ENCODE data around the gene SNRPD2. TPM values are rescaled to one million over a fixed set of nuclear protein-coding genes. Genes with fewer than 3 reads are reported as not detected.
A peak's percentile ranks its signal among the peaks of the same experiment; 100 is the strongest.

Gene SNRPD2
- total and polyA plus RNA-seq, 12 donors: 179 to 473 (median 323) TPM

DNA sequence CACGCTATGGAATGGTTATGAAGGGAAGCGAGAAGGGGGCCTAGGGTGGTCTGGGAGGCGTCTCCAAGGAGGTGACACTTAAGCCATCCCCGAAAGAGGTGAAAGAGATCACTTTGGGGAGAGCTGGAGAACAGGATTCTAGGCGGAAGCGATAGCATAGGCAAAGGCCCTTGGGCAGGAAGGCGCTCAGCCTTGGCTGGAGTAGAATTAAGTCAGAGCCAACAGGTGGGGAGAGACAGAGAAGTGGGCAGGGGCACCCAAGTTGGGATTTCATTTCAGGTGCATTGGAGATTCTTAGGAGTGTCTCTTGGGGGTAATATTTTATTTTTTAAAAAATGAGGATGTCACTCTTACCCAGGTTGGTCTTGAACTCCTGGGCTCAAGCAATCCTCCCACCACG, 9.6 kb downstream of the SNRPD2 start:
- 65 to 73% (median 70%) methylated on average over 8 of the region's 8 CpGs for WGBS, 4 donors
- Histone ChIP-seq H3K4me3 (peak overlapping the region in 1 of 4 donors; percentile 56), H3K4me1 (replicated peaks in 1 of 2) (peaks cover 9 to 13% of the 10 kb centered on the region in 2 donors), H3K27ac (peak overlapping the region in 4 of 5 donors; percentile 68 to 94 (median 83)), H3K36me3 (replicated peaks in 1 of 2) (peaks cover 0 to 21% of the 10 kb centered on the region in 2 donors), H3K27me3 (peaks cover 6% of the 10 kb centered on the region), H3K9me3 (replicated peaks in 1 of 3) (no peaks in the 10 kb centered on the region)
- intact Hi-C loops (cut with DNase I): no loop called here
- no peak for DNase-seq
- TF ChIP-seq POLR2A (IDR thresholded peaks at IDR 0.05): no peak
- TF ChIP-seq, protein P1, sequence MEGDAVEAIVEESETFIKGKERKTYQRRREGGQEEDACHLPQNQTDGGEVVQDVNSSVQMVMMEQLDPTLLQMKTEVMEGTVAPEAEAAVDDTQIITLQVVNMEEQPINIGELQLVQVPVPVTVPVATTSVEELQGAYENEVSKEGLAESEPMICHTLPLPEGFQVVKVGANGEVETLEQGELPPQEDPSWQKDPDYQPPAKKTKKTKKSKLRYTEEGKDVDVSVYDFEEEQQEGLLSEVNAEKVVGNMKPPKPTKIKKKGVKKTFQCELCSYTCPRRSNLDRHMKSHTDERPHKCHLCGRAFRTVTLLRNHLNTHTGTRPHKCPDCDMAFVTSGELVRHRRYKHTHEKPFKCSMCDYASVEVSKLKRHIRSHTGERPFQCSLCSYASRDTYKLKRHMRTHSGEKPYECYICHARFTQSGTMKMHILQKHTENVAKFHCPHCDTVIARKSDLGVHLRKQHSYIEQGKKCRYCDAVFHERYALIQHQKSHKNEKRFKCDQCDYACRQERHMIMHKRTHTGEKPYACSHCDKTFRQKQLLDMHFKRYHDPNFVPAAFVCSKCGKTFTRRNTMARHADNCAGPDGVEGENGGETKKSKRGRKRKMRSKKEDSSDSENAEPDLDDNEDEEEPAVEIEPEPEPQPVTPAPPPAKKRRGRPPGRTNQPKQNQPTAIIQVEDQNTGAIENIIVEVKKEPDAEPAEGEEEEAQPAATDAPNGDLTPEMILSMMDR (IDR thresholded peaks at IDR 0.05): no peak

DNA sequence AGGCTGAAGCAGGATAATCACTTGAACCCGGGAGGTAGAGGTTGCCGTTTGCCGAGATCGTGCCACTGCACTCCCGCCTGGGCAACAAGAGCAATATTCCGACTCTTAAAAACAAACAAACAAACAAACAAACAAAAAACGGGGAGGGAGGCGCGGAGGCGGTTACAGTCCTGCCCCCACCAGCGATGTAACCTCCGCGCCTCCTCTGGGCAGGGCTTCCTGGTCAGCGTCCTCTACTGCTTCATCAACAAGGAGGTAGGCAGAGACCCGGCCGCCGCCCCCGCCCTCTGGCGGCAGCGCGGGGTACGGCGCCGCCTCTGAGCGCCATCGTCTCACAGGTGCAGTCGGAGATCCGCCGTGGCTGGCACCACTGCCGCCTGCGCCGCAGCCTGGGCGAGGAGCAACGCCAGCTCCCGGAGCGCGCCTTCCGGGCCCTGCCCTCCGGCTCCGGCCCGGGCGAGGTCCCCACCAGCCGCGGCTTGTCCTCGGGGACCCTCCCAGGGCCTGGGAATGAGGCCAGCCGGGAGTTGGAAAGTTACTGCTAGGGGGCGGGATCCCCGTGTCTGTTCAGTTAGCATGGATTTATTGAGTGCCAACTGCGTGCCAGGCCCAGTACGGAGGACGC, 10.2 kb downstream of the SNRPD2 start:
- no peaks in the 10 kb centered on the region for H3K9me3 ChIP-seq (replicated peaks in 1 of 3)
- H3K36me3 ChIP-seq (replicated peaks in 1 of 2): peaks cover 0 to 15% of the 10 kb centered on the region in 2 donors
- peak; percentile 83 to 96 (median 88) for DNase-seq
- peaks cover 13% of the 10 kb centered on the region in 2 donors for H3K4me1 ChIP-seq (replicated peaks in 1 of 2)
- peak overlapping the region in 2 of 4 donors; percentile 4 to 56 for H3K4me3 ChIP-seq
- intact Hi-C loops (cut with DNase I): no loop called here
- H3K27ac ChIP-seq: peak overlapping the region in 4 of 5 donors; percentile 68 to 94 (median 83)
- TF ChIP-seq, protein P1 (IDR thresholded peaks at IDR 0.05): peak; percentile 86 to 98 (median 94)
- TF ChIP-seq POLR2A (IDR thresholded peaks at IDR 0.05): peak; percentile 42 to 61
- 2 to 5% (median 3%) methylated on average over 15 to 51 of the region's 51 CpGs for WGBS, 4 donors
- H3K27me3 ChIP-seq: peaks cover 10% of the 10 kb centered on the region

DNA sequence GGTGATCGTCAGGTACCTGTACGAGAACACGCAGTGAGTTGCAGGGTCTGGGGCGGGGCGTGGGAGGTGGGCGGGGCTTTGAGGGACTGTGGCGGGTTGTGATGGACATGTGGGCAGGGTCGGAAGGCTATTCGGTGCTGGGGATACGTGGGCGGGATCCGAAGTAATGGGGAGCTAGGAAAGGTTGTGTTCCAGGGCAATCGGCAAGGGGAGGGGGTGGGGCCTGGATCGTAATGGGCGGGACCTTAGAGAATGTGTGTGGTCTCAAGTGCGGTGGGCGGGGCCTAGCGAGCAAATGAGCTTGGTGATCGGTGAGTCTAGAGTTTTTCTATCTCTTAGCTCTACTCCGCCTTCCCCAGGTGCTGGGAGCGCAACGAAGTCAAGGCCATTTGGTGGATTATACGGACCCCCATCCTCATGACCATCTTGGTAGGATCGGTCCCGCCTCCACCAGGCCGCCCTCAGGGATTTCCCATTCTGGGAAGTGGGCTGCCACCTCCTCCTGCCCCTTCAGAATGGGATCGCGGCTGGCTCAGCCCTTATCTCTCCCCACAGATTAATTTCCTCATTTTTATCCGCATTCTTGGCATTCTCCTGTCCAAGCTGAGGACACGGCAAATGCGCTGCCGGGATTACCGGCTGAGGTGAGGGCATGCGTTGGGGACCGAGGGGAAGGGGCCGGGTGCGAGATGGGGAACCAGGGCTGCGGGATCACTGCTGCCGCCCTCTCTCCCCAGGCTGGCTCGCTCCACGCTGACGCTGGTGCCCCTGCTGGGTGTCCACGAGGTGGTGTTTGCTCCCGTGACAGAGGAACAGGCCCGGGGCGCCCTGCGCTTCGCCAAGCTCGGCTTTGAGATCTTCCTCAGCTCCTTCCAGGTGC, 14.2 kb downstream of the SNRPD2 start:
- peak overlapping the region in 1 of 5 donors; percentile 18 for H3K27ac ChIP-seq
- H3K36me3 ChIP-seq (replicated peaks in 1 of 2): no peaks in the 10 kb centered on the region
- peak overlapping the region in 1 of 4 donors; percentile 50 for H3K4me3 ChIP-seq
- no peak for TF ChIP-seq POLR2A (IDR thresholded peaks at IDR 0.05)
- TF ChIP-seq, protein P1 (IDR thresholded peaks at IDR 0.05): peak in 1 of 6 experiments; percentile 1
- peaks cover 13% of the 10 kb centered on the region in 2 donors for H3K4me1 ChIP-seq (replicated peaks in 1 of 2)
- intact Hi-C loops (cut with DNase I): no loop called here
- peaks cover 11% of the 10 kb centered on the region for H3K27me3 ChIP-seq
- 1 to 4% (median 3%) methylated on average over 16 to 49 of the region's 49 CpGs for WGBS, 4 donors
- peak; percentile 86 to 95 (median 94) for DNase-seq
- H3K9me3 ChIP-seq (replicated peaks in 1 of 3): no peaks in the 10 kb centered on the region

DNA sequence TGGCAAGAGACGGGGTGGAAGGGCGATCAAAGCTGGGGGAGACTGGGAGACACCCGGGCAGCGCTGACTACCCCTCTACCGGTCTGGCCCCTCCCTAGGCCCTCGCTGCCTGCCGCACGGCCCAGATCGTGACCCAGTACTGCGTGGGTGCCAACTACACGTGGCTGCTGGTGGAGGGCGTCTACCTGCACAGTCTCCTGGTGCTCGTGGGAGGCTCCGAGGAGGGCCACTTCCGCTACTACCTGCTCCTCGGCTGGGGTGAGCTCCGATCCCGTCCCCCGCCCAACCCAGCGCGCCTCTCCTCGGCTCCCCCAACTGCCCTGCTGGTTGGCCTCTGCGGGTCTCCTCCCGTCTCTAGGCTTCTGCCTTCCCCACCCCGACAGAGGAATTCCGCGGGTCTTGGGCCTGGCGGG, 14.9 kb downstream of the SNRPD2 start:
- DNase-seq: peak in 1 of 7 donors; percentile 23
- peak overlapping the region in 1 of 4 donors; percentile 50 for H3K4me3 ChIP-seq
- H3K27me3 ChIP-seq: peaks cover 11% of the 10 kb centered on the region
- intact Hi-C loops (cut with DNase I): no loop called here
- 8 to 64% (median 13%) methylated on average over 4 to 28 of the region's 28 CpGs for WGBS, 4 donors
- TF ChIP-seq POLR2A (IDR thresholded peaks at IDR 0.05): no peak
- TF ChIP-seq, protein P1 (IDR thresholded peaks at IDR 0.05): no peak
- H3K27ac ChIP-seq: no peak overlapping the region
- H3K9me3 ChIP-seq (replicated peaks in 1 of 3): no peaks in the 10 kb centered on the region
- H3K36me3 ChIP-seq (replicated peaks in 1 of 2): no peaks in the 10 kb centered on the region
- peaks cover 13% of the 10 kb centered on the region in 2 donors for H3K4me1 ChIP-seq (replicated peaks in 1 of 2)
